Effector memory CD4-positive, alpha-beta T cell (primary cell): ENCODE measurements around the gene KRT79.
"Not testable (repeated sequence)": the region's sequence is repeated elsewhere in the genome, so short reads cannot be mapped to it uniquely, and the experiment has no call there.

ENCODE experiments used
- DNase-seq, 3 donors: peaks; one replicate each; pipeline ENCODE4 v3.0.0-alpha.2; 2020
- H3K27ac ChIP-seq: 2 replicates; pipeline ENCODE4 v1.7.0; 2013; ENCODE audit warnings: mild to moderate bottlenecking, low read length, moderate library complexity; ENCODE audit not compliant: insufficient read depth, poor library complexity, severe bottlenecking
- H3K27me3 ChIP-seq: replicated peaks from 2 replicates; pipeline ENCODE4 v1.7.0; 2013; ENCODE audit warnings: mild to moderate bottlenecking, low read length; ENCODE audit not compliant: insufficient read depth, control insufficient read depth, poor library complexity, severe bottlenecking
- H3K36me3 ChIP-seq: 2 replicates; pipeline ENCODE4 v1.7.0; 2013; ENCODE audit warnings: mild to moderate bottlenecking, low read length, moderate library complexity; ENCODE audit not compliant: control insufficient read depth, insufficient read depth
- H3K4me1 ChIP-seq: 2 replicates; pipeline ENCODE4 v1.7.0; 2013; ENCODE audit warnings: low read length, mild to moderate bottlenecking; ENCODE audit not compliant: control insufficient read depth, insufficient read depth, poor library complexity, severe bottlenecking
- H3K4me3 ChIP-seq: 2 replicates; pipeline ENCODE4 v1.7.0; 2013; ENCODE audit warnings: low read length, low read depth, mild to moderate bottlenecking; ENCODE audit not compliant: insufficient read depth, poor library complexity, severe bottlenecking
- H3K9me3 ChIP-seq: 2 replicates; pipeline ENCODE4 v1.7.0; 2013; ENCODE audit warnings: mild to moderate bottlenecking, low read length, moderate library complexity; ENCODE audit not compliant: control insufficient read depth

KRT79 gene

DNA sequence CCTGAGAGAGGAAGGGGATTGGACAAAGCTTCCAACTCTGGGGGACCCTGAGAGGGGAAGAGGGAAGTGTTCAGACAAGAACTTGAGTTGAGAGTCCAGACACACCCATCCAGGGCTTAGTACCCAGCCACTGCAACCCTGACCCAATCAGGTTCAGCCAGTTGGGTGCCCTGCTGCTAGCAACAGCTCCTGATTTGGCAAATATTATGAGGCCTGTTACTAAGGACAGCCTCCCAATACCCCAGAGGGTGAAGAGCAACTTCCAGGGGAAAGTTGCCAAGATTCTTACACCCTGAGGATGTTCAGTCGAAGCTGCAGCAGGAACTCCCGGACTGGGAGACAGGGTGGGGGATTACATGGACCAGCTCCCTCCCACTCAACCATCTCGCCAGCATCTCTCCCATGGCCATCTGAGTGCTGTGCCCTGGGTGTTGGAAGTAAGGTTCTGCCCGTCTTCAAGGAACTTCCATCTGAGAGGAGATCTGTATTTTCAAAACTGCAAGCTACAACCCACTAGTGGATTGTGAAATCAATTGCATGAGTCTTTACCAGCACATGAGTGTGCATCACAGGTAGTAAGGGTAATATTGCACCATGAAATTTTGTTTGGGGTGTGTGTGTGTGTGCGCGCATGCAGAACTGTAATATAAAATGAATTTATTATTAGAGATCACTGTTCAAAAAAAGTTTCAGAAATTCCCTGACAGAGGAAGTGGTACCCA lies 26.2 kb upstream of the KRT79 start:
- Histone ChIP-seq H3K4me3 (no peak overlapping the region), H3K36me3 (no peaks in the 10 kb centered on the region), H3K27me3 (no peaks in the 10 kb centered on the region), H3K27ac (no peak overlapping the region), H3K9me3 (no peaks in the 10 kb centered on the region), H3K4me1 (no peaks in the 10 kb centered on the region)
- DNase-seq = no peak

DNA sequence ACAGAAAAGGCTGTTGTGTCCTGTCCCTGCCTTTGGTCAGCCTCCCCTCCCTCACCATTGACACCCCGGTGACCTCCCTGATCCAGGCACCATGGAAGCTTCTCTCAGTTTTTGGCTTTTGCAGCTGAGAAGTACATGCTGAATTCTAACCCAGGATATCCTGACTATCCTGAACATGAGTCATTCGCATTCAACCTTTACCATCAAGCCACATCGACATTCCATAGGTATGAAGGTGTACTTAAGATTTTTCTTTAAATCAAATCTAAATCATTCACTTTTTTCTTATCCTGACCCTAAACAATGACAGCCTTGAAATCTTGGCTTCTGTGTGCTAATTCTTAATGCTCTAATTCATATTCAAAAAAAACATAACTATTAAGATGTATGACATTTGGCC lies 23.4 kb upstream of the KRT79 start:
- H3K4me1 ChIP-seq = no peaks in the 10 kb centered on the region
- no peaks in the 10 kb centered on the region for H3K9me3 ChIP-seq
- H3K27ac ChIP-seq = no peak overlapping the region
- H3K36me3 ChIP-seq = no peaks in the 10 kb centered on the region
- DNase-seq = no peak
- H3K27me3 ChIP-seq = no peaks in the 10 kb centered on the region
- no peak overlapping the region for H3K4me3 ChIP-seq

DNA sequence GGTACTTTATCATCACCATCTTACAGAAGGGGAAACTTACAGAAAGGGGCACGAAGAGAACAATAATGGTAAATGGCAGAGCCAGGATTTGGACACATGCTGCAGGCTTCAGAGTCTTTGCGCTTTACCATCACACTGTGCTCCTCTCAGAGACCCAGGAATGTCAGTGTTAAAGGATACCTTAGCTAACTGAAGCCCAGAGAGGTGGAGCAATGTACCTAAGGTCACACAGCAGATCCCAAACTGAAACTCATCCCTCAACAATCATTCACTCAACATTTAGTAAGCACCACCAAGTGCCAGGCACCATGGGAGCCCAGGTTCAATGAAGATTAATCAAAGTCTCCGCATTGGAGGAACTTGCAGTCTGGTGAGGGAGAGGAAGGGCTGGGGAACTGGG lies 22.7 kb upstream of the KRT79 start:
- Histone ChIP-seq H3K4me1 (no peaks in the 10 kb centered on the region), H3K9me3 (no peaks in the 10 kb centered on the region), H3K27ac (no peak overlapping the region), H3K4me3 (no peak overlapping the region), H3K36me3 (no peaks in the 10 kb centered on the region), H3K27me3 (no peaks in the 10 kb centered on the region)
- no peak for DNase-seq

DNA sequence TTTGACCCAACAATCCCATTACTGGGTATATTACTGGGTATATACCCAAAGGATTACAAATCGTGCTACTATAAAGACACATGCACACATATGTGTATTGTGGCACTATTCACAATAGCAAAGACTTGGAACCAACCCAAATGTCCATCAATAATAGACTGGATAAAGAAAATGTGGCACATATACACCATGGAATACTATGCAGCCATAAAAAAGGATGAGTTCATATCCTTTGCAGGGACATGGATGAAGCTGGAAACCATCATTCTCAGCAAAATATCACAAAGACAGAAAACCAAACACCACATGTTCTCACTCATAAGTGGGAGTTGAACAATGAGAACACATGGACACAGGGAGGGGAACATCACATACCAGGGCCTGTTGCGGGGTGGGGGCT lies 22.0 kb upstream of the KRT79 start:
- H3K36me3 ChIP-seq, H3K4me3 ChIP-seq, H3K27me3 ChIP-seq, H3K4me1 ChIP-seq, H3K27ac ChIP-seq, DNase-seq, H3K9me3 ChIP-seq: not testable (repeated sequence)

DNA sequence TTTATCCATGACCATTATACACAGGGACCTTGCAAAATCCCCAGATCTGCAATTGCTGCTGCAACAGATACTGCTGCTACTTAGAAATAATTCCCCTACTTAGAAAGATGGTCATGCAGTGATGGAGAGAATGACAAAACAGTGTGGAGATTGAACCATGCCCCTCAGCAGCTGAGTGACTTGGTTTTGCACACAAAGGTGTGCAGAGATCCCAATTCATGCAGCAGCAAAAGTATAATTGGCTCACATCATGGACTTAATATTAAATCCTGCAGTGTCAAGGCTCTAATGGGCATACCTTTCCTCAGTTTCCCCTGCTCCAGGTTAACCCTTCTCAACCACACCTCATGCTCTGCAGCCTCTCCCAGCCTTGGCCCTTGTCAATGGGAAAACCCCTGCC lies 17.7 kb upstream of the KRT79 start:
- Histone ChIP-seq H3K27ac (no peak overlapping the region), H3K27me3 (no peaks in the 10 kb centered on the region), H3K9me3 (no peaks in the 10 kb centered on the region), H3K4me3 (no peak overlapping the region), H3K4me1 (no peaks in the 10 kb centered on the region), H3K36me3 (no peaks in the 10 kb centered on the region)
- DNase-seq = no peak

DNA sequence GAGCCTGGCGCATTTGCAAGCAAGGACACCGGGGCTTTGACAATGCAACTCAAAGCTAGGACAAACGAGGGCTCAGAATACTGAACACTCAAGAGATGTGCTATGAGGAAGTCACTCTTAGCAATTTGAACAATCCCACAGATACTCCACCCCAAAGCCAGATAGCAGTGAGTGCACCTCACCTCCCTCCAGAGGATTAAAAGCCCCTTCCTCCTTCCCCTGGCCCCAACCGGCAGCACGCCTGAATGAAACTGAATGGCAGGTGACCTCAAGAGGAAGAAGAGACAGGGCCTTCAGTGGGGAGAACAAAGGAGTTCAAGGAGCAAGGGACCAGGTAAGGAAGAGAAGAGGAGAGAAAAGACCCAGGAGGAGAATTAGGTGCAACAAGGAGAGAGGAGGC lies 16.6 kb upstream of the KRT79 start:
- no peak for DNase-seq
- Histone ChIP-seq H3K36me3 (no peaks in the 10 kb centered on the region), H3K9me3 (no peaks in the 10 kb centered on the region), H3K4me1 (no peaks in the 10 kb centered on the region), H3K27me3 (no peaks in the 10 kb centered on the region), H3K27ac (no peak overlapping the region), H3K4me3 (no peak overlapping the region)

DNA sequence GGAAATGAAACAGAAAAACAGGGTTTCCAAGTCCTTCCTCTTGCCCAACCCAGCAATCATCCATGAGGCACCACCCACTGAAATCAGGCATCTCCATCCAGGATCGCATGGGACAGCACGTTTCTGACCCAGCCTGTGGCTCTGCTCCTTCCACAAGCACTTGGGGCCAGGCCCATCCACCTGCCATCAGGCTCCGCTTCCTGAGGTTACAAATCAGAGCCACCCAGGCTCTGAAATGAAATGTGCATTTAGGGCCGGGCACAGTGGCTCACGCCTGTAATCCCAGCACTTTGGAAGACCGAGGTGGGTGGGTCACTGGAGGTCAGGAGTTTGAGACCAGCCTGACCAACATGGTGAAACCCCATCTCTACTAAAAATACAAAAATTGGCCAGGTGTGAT lies 15.4 kb upstream of the KRT79 start:
- Histone ChIP-seq H3K4me3 (no peak overlapping the region), H3K27ac (no peak overlapping the region), H3K4me1 (no peaks in the 10 kb centered on the region), H3K27me3 (no peaks in the 10 kb centered on the region), H3K9me3 (no peaks in the 10 kb centered on the region), H3K36me3 (no peaks in the 10 kb centered on the region)
- no peak for DNase-seq

DNA sequence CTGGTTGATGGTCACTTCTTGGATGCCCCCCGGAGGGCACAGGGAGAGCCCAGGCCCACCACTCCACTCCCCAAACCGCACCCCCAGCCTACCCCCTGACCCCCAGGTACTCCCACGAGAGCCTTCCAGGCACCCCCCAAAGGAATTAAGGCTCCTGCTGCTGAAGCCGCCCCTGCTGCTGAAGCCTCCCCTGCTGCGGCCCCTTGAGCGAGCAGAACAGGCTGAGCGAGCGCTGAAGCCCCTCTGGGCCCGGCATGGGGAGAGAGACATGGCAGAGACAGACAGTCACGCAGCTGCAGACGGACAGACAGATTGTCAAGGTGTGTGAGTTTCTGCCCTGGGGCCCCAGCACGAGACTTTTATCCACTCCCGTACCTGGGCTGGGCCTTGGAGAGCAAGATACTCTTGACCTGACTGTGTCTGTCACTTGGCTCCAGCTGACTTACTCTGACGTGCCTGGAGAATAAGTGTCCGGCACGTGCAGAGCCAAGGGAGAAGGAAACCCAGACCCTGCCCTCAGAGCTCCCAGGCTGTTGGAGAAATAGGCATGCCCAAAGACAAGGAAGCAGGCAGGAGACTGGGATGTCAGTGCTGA lies 14.6 kb upstream of the KRT79 start, which contains the start of gene KRT78:
Gene KRT78 (minus strand): TSS at position 334 of the 595 bp plus-strand sequence. CDS start 64 bp downstream, at position 270.
- Histone ChIP-seq H3K9me3 (no peaks in the 10 kb centered on the region), H3K4me1 (no peaks in the 10 kb centered on the region), H3K4me3 (no peak within 1 kb of the TSS), H3K36me3 (no peaks in the 10 kb centered on the region), H3K27ac (no peak within 1 kb of the TSS), H3K27me3 (no peaks in the 10 kb centered on the region)
- no peak for DNase-seq

DNA sequence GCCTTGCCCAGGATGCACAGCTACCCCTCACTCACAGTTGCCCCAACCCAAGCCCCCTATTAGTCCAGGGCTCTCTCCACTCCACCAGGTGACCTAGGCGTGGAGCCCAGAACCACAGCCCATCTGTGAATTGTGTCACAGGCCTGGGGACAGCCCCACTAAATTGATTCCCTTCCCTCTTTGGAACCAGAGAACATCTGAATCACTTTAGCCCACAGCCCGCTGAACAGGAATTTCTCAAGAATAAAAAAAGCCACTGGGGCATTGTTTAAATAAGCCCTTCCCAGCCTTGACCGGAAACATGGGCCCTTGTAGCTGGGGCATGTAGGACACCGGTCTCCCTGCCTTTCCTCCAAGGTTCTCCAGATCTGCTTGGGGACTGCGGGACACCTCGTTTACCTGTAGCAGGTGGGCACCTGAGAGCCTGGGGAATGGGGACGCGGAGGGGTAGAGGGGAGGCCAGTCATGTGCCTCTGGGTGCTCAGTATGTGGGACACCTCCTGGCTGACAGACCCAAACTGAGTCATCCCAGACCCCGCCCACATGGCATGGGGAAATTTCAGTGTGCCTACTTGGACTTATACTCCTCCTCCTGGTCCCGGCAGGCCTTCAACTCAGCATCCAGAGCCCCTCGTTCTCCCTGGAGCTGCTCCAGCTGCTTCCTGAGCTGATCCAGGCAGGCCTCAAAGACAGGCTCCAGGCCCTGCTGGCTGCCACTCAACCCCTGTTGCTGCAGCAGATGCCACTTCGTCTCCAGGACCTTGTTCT lies 13.4 kb upstream of the KRT79 start:
- H3K4me3 ChIP-seq = no peak overlapping the region
- no peaks in the 10 kb centered on the region for H3K9me3 ChIP-seq
- no peaks in the 10 kb centered on the region for H3K36me3 ChIP-seq
- no peaks in the 10 kb centered on the region for H3K27me3 ChIP-seq
- no peaks in the 10 kb centered on the region for H3K4me1 ChIP-seq
- no peak overlapping the region for H3K27ac ChIP-seq
- DNase-seq = no peak

DNA sequence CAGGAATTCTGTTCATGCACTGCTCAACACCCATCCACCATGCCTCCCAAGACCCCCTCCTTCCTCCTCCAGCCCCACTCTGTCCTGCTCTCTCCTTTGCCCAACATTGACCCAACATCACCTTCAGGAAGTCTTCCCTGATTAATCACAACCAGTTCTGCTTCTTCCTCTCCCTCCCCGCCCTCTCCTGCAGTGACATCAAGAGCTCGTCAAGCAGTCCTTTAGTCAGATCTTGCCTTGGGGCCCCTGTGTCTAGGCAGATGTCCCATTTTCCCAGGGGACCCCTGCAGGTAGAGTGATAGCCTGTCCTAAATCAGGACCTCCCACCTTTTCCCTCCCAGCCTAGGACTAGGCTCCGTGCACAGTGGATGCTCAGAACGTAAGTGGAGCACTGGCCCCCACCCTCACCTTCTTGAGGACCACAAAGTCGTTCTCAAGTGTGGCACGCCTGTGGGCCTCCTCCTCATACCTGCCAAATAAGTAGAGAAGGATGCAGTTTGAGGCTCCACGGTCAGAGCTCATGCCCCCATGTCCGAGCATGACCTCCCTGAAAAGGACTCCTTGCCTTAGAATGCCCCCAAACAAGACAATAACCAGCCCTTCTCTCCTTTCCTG lies 12.4 kb upstream of the KRT79 start:
- Histone ChIP-seq H3K9me3 (no peaks in the 10 kb centered on the region), H3K27ac (no peak overlapping the region), H3K4me1 (no peaks in the 10 kb centered on the region), H3K27me3 (no peaks in the 10 kb centered on the region), H3K4me3 (no peak overlapping the region), H3K36me3 (no peaks in the 10 kb centered on the region)
- DNase-seq = no peak
